ENCODE data around the gene CLK2.

Gene CLK2

DNA sequence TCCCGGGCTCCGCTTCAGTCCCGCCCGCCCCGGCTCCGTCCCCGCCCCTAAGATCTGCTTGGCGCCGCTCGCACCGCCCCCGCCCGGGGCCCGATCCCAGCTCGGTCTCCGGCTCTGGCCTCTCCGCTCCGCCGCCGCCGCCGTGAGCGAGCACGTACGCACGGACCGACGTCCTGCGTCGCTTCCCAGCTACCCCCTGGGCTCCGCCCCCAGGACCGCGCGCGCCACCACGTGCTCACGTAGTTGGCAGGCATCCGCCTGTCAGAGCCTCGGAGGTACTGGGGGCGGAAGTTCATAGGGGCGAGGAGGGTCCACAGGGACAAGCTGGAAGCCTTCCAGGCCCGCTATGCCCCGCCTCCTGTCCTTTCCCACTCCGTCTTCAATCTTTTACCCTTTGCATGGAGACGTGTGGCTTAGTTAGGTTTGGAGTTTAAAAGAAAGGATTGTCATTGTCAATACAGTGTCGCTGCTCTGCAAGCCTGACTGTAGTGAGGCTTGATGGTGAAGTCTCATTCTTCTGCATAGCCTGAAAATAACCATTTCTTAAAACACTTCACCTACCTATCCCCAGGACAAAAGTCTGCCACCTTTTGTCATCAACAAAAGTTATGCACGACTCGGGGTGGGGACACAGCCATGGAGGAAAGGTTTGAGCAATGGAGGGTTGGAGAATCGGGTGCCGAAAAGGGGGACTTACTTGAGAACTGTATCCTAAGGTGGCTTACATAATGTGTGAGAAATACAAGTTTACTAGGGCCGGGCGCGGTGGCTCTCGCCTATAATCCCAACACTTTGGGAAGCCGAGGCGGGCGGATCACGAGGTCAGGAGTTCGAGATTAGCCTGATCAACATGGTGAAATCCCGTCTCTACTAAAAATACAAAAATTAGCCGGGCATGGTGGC, at the start of gene CLK2:
TSS of gene CLK2 (minus strand) at position 162 of the 903 bp plus-strand sequence. CDS start 2,527 bp downstream, outside the sequence.
- H3K4me3 ChIP-seq (ENCODE audit: low read depth, low read length), result peak within 1 kb of the TSS; percentile 93
- DNase-seq (ENCODE audit: low read depth), result peak; percentile 95
- TF ChIP-seq, protein P1, sequence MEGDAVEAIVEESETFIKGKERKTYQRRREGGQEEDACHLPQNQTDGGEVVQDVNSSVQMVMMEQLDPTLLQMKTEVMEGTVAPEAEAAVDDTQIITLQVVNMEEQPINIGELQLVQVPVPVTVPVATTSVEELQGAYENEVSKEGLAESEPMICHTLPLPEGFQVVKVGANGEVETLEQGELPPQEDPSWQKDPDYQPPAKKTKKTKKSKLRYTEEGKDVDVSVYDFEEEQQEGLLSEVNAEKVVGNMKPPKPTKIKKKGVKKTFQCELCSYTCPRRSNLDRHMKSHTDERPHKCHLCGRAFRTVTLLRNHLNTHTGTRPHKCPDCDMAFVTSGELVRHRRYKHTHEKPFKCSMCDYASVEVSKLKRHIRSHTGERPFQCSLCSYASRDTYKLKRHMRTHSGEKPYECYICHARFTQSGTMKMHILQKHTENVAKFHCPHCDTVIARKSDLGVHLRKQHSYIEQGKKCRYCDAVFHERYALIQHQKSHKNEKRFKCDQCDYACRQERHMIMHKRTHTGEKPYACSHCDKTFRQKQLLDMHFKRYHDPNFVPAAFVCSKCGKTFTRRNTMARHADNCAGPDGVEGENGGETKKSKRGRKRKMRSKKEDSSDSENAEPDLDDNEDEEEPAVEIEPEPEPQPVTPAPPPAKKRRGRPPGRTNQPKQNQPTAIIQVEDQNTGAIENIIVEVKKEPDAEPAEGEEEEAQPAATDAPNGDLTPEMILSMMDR (conservative IDR thresholded peaks at IDR 0.05; ENCODE audit: low read depth, low read length), result no peak

DNA sequence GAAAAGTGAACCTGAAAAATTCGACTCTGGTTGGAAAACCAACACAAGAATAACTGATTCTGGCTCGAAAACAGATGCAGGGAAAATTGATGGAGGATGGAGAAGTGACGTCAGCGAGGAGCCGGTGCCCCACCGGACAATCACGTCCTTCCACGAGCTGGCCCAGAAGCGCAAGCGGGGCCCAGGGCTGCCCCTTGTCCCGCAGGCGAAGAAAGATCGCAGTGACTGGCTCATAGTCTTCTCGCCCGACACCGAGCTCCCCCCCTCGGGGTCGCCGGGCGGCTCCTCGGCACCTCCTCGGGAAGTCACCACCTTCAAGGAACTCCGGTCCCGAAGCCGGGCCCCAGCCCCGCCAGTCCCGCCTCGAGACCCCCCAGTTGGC, 49.3 kb upstream of the CLK2 start:
- TF ChIP-seq, protein P1 (conservative IDR thresholded peaks at IDR 0.05; ENCODE audit: low read depth, low read length), result no peak
- DNase-seq (ENCODE audit: low read depth), result peak; percentile 33

GRCh38 chr1:155321639-155322503, 48.6 kb upstream of the CLK2 start:
- no peak for DNase-seq (ENCODE audit: low read depth)
- H3K4me3 ChIP-seq (ENCODE audit: low read depth, low read length), result peak overlapping the region; percentile 68
- TF ChIP-seq, protein P1 (conservative IDR thresholded peaks at IDR 0.05; ENCODE audit: low read depth, low read length), result no peak

More for the DNA sequence above, 49.3 kb upstream of the CLK2 start:
- H3K4me3 ChIP-seq (ENCODE audit: low read depth, low read length), result peak overlapping the region; percentile 72

DNA sequence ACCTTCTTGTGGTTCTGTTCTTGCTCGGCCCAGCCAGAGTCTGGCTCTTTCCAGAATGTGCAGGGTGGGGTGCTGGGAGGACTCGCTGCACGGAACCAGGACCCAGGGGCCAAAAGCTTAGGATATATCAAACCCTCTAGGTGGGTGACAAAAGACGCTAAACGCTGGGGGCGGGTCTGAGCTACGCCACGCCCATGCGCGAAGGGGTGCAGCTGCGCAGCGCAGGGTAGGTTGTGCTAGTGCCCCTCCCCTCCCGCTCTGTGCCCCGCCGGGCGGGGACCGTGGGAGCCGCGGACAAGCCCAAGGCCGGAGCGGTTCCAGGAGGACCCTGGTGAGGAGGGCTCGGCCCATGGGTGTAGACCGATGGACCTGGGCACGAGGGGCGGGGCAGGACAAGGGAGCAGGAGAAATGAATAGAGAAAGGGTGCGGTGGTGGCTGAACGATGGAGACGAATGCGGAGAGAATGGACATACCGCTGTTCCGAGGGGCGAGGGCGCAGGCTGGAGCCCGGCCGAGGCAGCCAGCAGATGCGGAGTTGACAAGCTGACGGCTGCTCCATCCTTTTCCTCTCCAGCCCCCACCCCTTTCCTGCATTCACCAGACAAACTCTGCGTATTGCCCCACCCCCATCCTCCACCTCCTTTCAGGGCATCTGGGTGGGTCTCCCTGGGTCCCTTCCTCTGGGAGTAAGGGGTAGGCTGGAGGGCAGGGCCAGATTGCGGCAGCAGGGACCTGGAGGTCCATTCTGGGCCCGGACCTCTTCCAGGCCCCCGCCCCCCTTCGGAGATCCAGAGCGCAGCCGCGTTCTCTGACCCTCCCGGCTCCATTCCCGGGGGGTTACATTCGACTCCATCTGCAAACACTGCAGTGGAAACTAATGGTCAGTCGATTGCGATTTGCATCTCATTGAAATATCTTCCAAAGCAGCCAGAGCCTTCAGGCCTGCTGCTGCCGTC, 47.6 kb upstream of the CLK2 start, which contains the start of gene RUSC1:
TSS of gene RUSC1 (plus strand) at position 234 of the 957 bp plus-strand sequence. CDS start 880 bp downstream, outside the sequence.
- DNase-seq (ENCODE audit: low read depth), result peak; percentile 58
- H3K4me3 ChIP-seq (ENCODE audit: low read depth, low read length), result peak within 1 kb of the TSS; percentile 68

DNA sequence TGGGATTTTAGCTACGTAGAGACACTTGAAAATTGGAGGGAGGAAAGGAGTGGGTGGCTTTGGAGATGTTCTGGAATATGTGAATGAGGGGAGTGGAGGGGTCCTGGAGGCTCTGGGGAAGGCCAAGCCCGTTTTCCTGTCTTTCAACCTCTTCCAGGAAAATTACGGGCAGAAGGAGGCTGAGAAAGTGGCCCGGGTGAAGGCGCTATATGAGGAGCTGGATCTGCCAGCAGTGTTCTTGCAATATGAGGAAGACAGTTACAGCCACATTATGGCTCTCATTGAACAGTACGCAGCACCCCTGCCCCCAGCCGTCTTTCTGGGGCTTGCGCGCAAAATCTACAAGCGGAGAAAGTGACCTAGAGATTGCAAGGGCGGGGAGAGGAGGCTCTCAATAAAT, 46.9 kb upstream of the CLK2 start:
- TF ChIP-seq, protein P1 (conservative IDR thresholded peaks at IDR 0.05; ENCODE audit: low read depth, low read length), result no peak
- peak overlapping the region; percentile 68 for H3K4me3 ChIP-seq (ENCODE audit: low read depth, low read length)
- DNase-seq (ENCODE audit: low read depth), result no peak

More for the DNA sequence above, 47.6 kb upstream of the CLK2 start, which contains the start of gene RUSC1:
- TF ChIP-seq, protein P1 (conservative IDR thresholded peaks at IDR 0.05; ENCODE audit: low read depth, low read length), result no peak

DNA sequence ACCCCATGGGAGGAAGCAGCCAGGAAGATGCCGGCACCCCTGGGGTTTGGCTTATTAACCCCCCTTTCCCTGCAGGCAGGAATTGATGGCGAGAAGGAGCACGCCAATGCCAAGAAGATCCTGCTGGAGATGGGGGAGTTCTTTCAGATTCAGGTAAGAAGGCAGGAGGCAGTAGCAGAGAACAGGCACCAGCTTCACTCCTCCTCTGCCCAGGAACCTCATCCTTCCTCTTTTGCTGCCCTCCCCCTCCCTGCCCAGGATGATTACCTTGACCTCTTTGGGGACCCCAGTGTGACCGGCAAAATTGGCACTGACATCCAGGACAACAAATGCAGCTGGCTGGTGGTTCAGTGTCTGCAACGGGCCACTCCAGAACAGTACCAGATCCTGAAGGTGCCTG, 46.2 kb upstream of the CLK2 start:
- TF ChIP-seq, protein P1 (conservative IDR thresholded peaks at IDR 0.05; ENCODE audit: low read depth, low read length), result no peak
- H3K4me3 ChIP-seq (ENCODE audit: low read depth, low read length), result no peak overlapping the region
- DNase-seq (ENCODE audit: low read depth), result no peak

Measured in choroid plexus epithelial cell (primary cell).